IPS-NIHi7 (cell line): ENCODE results near the gene RIOX2.

Experiments
- DNase-seq: peaks from one replicate; pipeline ENCODE4 v3.0.0; 2012; ENCODE audit warnings: mixed read lengths; ENCODE audit errors: extremely low spot score

RIOX2 gene

GRCh38 chr3:97954228-97954827, 17.9 kb downstream of the RIOX2 start:
- no peak for DNase-seq

GRCh38 chr3:97952872-97953271, 19.4 kb downstream of the RIOX2 start:
- no peak for DNase-seq

- no peak for DNase-seq
Measured at GRCh38 chr3:97952280-97952679, 20.0 kb downstream of the RIOX2 start.

GRCh38 chr3:97950360-97950759, 21.9 kb downstream of the RIOX2 start:
- no peak for DNase-seq

- DNase-seq, result no peak
Measured at GRCh38 chr3:97949743-97950142, 22.5 kb downstream of the RIOX2 start.

- DNase-seq, result no peak
Measured at GRCh38 chr3:97949110-97949485, 23.1 kb downstream of the RIOX2 start.

GRCh38 chr3:97948351-97949109, 23.7 kb downstream of the RIOX2 start:
- DNase-seq, result no peak

- no peak for DNase-seq
Measured at GRCh38 chr3:97942801-97943546, 29.3 kb downstream of the RIOX2 start.

GRCh38 chr3:97940034-97940433, 32.2 kb downstream of the RIOX2 start:
- peak; percentile 27 for DNase-seq

- no peak for DNase-seq
Measured at GRCh38 chr3:97939401-97939800, 32.8 kb downstream of the RIOX2 start.

- DNase-seq, result no peak
Measured at GRCh38 chr3:97938444-97938843, 33.8 kb downstream of the RIOX2 start.

- DNase-seq, result no peak
Measured at GRCh38 chr3:97937205-97937604, 35.0 kb downstream of the RIOX2 start.

- no peak for DNase-seq
Measured at GRCh38 chr3:97935842-97936241, 36.4 kb downstream of the RIOX2 start.

- no peak for DNase-seq
Measured at GRCh38 chr3:97934980-97935695, 37.1 kb downstream of the RIOX2 start.

GRCh38 chr3:97932387-97932801, 39.8 kb downstream of the RIOX2 start:
- no peak for DNase-seq

GRCh38 chr3:97931218-97931617, 41.0 kb downstream of the RIOX2 start:
- no peak for DNase-seq

GRCh38 chr3:97930018-97930417, 42.2 kb downstream of the RIOX2 start:
- no peak for DNase-seq

GRCh38 chr3:97928986-97929385, 43.2 kb downstream of the RIOX2 start:
- DNase-seq, result no peak

- no peak for DNase-seq
Measured at GRCh38 chr3:97927704-97928103, 44.5 kb downstream of the RIOX2 start.

GRCh38 chr3:97917813-97918536, 54.3 kb downstream of the RIOX2 start:
- no peak for DNase-seq

- DNase-seq, result no peak
Measured at GRCh38 chr3:97916576-97916975, 55.7 kb downstream of the RIOX2 start.

- no peak for DNase-seq
Measured at GRCh38 chr3:97914388-97914787, 57.8 kb downstream of the RIOX2 start.
